Activated CD4-positive, CD25-positive, alpha-beta regulatory T cell treated with anti-CD3 and anti-CD28 coated beads, Interleukin-2, amount 50 U/mL, for 72 hours (primary cell): ENCODE results near the gene NEDD8.

Experiments
- DNase-seq: peaks from one replicate; pipeline ENCODE4 v3.0.0; 2021

Gene NEDD8

GRCh38 chr14:24232121-24232644 is at the start of gene NEDD8:
Gene NEDD8, minus strand, starts transcription at chr14:24232367. Its CDS starts 100 bp downstream, at chr14:24232267.
- peak; percentile 78 for DNase-seq

DNA sequence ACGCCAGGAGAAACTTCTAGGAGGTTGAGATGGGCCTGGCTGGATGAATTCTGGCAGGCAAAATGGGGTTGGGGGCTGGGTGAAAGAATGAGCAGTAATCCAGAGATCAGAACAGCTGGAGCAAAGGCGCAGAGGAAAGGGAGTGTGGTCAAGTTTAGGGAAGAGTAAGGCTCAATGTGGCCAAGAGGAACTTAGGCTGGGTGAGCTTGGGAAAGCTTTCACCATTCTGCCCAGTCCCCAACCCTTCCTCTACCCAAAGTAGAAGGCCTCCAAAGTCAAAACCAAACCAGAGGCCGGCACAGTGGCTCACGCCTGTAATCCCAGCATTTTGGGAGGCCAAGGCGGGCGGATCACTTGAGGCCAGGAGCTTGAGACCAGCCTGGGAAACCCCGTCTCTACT is 49.5 kb upstream of the NEDD8 start:
- no peak for DNase-seq

- DNase-seq, result no peak
These were observed 48.8 kb upstream of the NEDD8 start for GRCh38 chr14:24280797-24281460.

- no peak for DNase-seq
These were observed 47.4 kb upstream of the NEDD8 start for GRCh38 chr14:24279301-24280186.

- no peak for DNase-seq
These were observed 46.3 kb upstream of the NEDD8 start for GRCh38 chr14:24278424-24278823.

DNA sequence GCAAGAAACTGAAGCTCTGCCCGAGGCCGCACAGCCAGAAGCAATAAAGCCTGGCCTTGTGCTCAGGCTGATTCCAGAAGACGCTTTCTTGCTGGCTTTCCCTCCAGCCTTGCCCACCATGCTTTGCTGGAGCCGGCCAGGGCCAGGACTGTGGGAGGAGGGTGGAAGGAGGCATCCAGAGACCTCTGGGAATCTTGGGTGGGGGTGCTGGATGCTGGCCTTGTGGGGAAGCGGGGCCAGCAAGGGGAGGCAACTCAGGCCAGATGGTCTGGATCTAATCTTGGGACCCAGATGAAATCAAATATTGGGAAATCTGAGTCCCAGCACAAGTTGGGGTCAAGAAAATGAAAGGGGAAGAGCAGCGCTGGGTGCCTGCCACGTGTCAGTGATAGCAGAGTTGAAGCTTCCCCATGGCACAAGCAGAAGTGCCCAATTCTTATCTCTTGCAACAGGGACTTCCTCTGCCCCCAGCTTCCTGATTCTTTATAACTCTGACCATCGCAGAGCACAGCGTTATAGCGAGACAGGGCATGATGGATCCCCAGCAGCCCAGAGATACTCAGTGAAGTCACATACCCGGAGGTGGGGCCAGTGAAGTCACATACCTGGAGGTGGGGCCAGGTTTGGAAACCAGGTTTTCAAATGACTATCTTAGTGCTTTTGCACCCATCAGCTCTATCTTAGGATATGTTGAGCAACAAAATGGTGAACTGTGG is 45.6 kb upstream of the NEDD8 start:
- DNase-seq, result no peak

GRCh38 chr14:24277071-24277470 is 44.9 kb upstream of the NEDD8 start:
- DNase-seq, result no peak

- no peak for DNase-seq
These were observed 42.0 kb upstream of the NEDD8 start for GRCh38 chr14:24274101-24274543.

DNA sequence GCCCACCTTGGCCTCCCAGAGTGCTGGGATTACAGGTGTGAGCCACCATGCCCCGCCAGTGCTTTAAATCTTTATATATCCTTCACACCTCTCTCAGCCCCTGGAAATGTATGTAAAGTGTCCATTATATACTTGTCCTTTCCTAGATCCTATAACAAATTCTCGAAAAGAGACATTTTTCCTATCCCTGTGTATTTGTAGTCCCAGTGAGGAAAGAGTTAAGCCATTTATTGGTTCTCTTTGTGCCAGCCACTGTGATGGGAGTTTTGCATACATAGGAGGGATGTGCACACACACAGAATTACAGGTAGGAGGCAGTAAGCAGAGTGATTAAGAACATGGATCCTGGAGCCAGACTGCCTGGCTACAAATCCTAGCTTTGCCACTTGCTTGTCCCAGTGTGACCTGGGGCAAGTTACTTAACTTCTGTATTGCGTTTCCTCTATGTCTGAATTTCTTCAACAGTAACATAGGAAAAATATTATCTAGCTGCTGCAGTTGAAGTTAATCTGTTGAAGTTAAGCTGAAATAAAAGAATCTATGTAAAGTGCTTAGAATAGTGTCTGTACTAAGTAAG is 41.3 kb upstream of the NEDD8 start:
- no peak for DNase-seq

DNA sequence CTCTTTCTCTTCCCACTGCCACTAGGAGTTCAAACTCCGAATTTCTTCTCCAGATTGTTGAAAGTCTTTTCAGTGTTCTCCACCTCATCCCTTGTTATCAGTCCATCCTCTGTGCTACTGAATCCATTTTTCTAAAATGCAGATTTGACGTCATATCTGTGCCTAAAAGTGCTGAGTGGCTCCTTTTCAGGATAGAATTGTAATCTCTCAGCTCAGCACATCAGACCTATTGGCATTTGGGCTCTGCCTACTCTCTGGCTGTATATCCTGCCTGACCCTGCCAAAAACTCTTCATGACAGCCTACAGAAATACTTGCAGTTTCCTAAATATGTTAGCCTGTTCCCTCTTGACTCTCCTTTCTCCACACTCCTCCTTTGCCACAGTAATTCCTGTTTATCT is 40.3 kb upstream of the NEDD8 start:
- no peak for DNase-seq

DNA sequence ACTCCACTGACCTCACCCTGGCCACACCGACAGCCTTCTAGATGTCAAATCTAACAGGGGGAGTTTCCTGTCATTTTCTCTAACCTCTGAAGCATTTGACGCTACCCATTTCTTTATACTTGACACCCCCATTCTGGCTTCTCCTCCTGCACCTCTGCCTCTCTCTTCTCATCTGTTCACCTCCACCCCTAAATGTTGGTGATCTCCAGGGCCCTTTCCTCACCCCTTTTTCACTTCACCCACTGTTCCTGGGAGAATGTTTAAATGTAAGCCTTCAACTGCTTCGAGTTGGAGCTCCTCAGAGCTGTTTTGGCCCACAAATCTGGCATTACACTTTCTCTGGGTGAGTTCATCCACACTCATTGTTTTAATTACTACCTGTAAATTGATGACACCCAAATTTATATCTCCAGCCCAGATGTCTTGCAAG is 39.7 kb upstream of the NEDD8 start:
- no peak for DNase-seq

DNA sequence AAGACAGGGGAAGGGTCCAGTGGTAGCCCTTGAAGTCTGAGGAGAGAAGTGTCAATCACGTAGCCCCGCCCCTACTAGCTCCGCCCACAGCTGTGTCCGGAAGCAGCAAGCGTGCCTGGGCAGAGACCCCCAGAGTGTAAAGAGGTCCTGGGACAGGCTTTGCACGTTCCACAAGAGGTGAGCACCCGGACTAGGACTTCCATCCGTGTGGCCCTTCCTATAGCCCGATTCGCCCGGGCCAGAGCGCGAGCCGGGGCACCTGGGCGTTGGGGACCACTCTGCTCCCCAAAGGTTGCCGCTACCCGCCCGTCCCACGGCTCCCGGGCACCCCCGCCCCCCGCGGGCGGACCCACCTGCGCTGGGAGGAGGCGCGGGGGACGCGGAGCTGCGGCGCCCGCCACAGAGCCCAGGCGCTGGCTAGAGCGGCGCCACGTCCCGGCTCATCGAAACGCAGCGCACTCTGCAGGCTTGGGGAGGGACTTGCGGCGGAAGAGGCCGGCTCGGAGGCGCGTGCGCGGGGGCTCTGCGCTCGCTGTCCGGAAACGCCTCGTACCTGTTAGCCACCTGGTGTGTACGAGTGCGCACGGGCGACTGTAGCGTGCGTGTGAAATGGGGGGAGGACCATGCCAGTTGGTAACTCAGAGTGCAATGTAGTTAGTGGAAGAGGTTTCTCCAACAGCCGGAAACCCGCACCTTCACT is 39.1 kb upstream of the NEDD8 start, which contains the start of gene RABGGTA:
TSS of gene RABGGTA (minus strand) at position 464 of the 700 bp plus-strand sequence. CDS start 482 bp downstream, outside the sequence.
- peak; percentile 88 for DNase-seq

DNA sequence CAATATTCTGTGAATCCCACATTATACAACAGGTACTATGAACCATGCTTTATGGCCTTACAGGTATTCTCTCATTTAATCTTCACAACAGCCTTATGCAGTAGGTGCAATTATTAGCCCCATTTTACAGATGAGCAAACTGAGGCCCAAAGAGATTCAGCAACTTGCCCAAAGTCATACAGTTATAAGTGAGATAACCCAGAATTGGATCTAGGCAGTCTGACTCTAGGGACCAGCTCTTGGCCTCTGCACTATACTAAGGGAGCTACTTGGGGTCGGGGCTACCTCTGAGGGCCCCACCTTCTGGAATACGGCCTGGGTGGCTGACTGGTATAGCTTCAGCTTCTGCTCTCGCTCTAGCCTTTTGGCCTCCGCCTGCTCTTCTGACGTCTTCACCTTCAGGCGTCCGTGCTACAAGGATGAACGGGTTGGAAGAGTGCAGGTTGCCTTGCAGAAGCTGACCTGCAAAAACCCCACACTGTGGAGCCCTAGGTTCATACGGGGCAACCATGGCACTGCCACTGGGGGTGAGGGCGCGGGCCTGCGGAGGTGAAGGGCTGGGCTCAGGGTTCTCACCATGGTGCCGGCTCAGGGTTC is 38.5 kb upstream of the NEDD8 start:
- DNase-seq, result no peak

DNA sequence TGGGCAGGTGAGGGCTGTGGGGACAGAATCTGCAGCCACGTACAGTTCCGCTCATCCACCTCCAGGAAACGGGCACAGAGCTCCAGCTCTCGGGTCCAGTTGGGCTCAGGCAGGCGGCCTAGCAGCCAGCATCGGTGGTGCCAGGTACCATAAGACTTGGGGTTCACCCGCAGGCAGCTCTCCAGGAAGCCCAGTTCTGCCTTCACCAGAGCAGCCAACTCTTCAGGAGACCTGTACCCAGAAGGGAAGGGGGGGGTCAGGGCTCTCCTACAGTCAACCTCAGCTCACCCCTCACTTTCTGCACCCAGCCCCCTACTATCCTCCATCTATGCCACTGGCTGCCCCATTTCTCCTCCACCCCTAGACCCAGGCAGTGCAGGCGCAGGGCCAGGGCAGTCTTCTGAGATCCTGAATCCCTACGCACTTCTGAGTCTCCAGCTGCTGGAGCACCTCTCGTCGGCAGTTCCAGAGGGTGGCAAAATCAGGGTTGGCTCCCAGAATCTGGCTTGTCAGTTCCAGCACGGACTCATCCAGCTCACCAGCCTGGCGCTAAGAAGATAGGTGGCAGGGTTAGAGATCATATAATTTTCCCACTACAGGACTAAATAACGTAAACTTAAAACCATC is 37.9 kb upstream of the NEDD8 start:
- DNase-seq, result no peak

DNA sequence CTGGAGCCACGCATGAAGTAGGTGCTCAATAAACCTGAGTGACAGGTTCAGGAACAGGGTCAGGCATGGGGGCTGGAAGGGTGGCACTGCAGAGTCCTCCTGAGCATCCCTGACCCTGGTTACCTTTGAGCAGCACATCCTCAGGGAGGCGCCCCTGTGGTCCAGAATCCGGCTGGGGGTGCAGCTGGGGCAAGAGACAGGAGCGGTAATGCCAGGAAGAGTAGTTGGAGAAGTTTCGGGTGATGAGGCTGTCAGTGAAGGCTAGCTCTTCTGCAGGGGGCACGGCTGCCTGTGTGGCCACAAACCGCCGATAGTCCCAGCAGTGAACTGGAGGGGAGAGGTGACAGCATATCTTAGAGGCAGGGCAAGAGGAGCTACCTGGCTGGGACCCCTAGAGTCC is 37.2 kb upstream of the NEDD8 start:
- no peak for DNase-seq

DNA sequence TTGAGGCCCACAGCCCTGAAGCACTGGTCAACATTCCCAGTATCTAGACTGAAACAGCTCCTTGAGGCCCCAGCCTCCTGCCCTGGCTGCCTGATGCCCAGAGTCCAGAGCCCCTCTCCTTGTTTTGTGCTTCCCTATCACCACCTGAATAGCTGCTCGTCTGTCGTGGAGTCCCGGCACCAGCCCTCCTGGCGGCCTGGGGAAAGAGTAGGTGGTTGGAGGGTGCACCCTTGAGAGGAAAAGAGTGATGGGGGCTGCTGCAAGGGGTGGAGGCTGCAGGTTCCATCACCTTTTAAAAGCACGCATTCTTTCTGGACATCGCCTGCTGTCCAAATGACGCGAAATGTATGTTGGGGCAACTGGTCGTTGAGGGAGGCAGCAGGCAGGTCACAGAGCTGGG is 36.1 kb upstream of the NEDD8 start:
- DNase-seq, result no peak

DNA sequence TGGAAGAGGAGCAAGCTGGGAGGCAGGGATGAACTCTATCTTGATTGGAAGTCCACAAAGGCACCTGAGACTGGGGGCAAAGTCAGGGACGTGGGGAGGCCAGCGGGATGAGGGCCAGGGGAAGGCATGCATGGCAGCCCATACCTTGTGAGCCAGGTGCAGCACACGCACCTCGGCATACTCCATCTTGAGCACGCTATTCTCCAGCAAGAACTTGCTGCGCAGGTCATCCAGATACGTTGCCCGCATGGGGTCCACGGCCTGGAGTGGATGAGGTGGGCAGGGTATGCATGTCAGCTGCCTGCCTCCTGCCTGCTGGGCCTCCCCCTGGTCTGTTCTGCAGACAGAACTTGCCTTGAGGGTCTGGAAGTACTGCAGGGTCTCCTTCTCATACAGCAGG is 35.3 kb upstream of the NEDD8 start:
- no peak for DNase-seq

- no peak for DNase-seq
These were observed 34.4 kb upstream of the NEDD8 start for GRCh38 chr14:24266344-24267244.

GRCh38 chr14:24264298-24264697 is 32.1 kb upstream of the NEDD8 start:
- DNase-seq, result no peak

DNA sequence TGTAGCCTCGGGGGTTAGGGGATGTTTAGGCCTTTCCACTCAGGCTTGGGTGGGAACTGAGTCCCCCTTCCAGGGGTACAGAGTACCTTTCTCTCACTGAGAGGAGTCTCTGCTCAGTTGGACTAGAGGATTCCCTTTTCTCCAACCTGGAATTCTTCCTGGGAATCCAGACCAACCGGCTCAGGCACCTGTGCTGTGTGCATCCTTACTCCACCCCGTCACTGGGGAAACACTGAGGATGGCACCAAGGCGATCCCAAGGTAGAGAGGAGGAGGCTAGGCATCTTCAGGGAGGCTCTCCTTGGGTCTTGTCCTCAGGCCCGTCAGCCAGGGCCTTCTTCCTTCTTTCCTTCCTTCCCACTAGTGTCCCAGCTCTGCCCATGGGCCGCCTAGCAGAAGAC is 31.7 kb upstream of the NEDD8 start:
- DNase-seq, result no peak
